Erythroblast (primary cell): Measurements from ENCODE around the gene ATN1.

Experiments used
- GATA1 ChIP-seq: IDR thresholded peaks from 2 replicates; pipeline ENCODE4 v1.6.1; 2011; ENCODE audit warnings: low read depth, mild to moderate bottlenecking, control low read depth, low read length, moderate library complexity
- POLR2A ChIP-seq: IDR thresholded peaks from 2 replicates; pipeline ENCODE4 v1.6.1; 2011; ENCODE audit warnings: mild to moderate bottlenecking, low read length

DNA sequence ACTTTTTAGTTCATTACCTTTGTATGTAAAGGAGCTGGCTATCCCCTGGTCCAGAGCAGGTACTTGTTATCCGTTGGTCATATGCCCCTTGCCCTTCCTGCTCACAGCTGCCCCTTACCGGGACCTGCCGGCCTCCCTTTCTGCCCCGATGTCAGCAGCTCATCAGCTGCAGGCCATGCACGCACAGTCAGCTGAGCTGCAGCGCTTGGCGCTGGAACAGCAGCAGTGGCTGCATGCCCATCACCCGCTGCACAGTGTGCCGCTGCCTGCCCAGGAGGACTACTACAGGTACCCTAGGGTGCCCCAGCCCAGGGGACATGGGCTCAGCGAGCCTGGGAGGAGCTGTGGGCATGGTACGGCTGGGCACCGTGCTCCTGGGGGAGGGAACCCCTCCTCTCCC is 13.5 kb downstream of the ATN1 start:
- TF ChIP-seq POLR2A (no peak), GATA1 (no peak)
